ENCODE results near the gene IMMP2L. TPM values are rescaled to one million over a fixed set of nuclear protein-coding genes. Genes with fewer than 3 reads are reported as not detected.

IMMP2L gene
- total and polyA plus RNA-seq, 2 of the 13 experiments (the other 11 are each of a cell fraction or from before 2014, with no cell fraction given) = 7.8 to 16.9 TPM

DNA sequence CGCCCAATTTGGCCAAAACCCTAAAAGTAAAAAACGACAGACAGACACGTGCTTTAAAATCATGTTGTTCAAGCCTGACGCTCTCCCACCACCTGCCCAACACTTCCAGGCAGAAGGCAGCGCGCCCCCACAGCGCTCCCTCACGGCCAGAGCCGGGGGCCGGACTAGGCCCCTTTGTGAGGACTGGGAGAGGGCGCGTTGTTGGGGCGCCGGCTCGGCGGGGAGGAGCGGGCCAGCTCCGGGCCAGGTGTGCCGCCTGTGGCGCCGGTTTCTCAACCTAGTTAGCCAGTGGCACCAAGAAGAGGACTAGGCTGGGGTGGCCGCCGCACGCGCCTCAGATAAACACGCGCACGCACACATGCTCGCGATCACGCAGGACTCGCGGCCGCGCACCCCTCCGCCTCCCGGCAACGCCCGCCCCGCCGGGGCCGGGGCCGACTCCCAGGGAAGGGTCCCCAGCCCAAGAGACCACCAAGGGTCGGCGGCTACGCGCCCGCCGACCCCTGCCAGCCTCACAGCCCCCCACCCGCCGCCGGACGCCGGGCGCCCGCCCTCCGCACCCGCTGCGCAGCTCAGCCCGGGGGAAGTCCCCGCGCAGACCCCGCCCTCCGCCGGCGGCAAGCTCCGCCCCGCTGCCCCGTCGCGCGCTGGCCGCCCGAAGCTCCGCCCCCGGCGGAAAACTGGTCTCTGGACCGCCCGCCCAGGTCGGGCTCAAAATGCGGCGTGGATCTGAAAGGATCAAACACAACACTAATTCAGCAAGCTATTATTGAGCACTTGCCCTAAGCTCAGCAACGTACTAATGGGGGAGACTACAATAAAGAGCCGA, at the start of gene IMMP2L (continued):
- TF ChIP-seq CSRNP2 (CRISPR knock-in tag; conservative IDR thresholded peaks at IDR 0.05; ENCODE audit: low read depth) = no peak
- no peak for TF ChIP-seq GLI4 (CRISPR knock-in tag; IDR thresholded peaks at IDR 0.05; ENCODE audit: borderline replicate concordance)
- peak; percentile 91 for TF ChIP-seq MAX (IDR thresholded peaks at IDR 0.05)
- peak; percentile 41; the same call in 1 of the 2 replicates for TF ChIP-seq ZNF788 (CRISPR knock-in tag; IDR thresholded peaks at IDR 0.05; ENCODE audit: borderline replicate concordance)
- TF ChIP-seq TBX2 (CRISPR knock-in tag; IDR thresholded peaks at IDR 0.05; ENCODE audit: borderline replicate concordance) = peak; percentile 74; the same call in 1 of the 2 replicates
- peak; percentile 26; the same call in 1 of the 2 replicates for TF ChIP-seq SP2 (CRISPR knock-in tag; IDR thresholded peaks at IDR 0.05)
- TF ChIP-seq MAFK (conservative IDR thresholded peaks at IDR 0.05 in 1 of 2, IDR thresholded peaks at IDR 0.05 in 1 of 2; ENCODE audit: low read length in 2 of 2) = no peak
- no peak for TF ChIP-seq HMGA1 (CRISPR knock-in tag; conservative IDR thresholded peaks at IDR 0.05)
- TF ChIP-seq ZNF784 (CRISPR knock-in tag; IDR thresholded peaks at IDR 0.05; ENCODE audit: borderline replicate concordance) = no peak
- TF ChIP-seq ZNF704 (CRISPR knock-in tag; IDR thresholded peaks at IDR 0.05; ENCODE audit: borderline replicate concordance) = 0 out of 2 replicates have a peak, but pooled peaks have one; percentile 70
- TF ChIP-seq KLF13 (CRISPR knock-in tag; IDR thresholded peaks at IDR 0.05) = no peak
- TF ChIP-seq HNF4A (CRISPR knock-in tag; IDR thresholded peaks at IDR 0.05) = peak; percentile 19; the same call in 1 of the 2 replicates
- peak; percentile 47; the same call in 1 of the 2 replicates for TF ChIP-seq ISL2 (CRISPR knock-in tag; IDR thresholded peaks at IDR 0.05)
- no peak for TF ChIP-seq BORCS8-MEF2B (CRISPR knock-in tag; IDR thresholded peaks at IDR 0.05)
- 0 out of 2 replicates have a peak, but pooled peaks have one; percentile 42 for TF ChIP-seq CBX5 (CRISPR knock-in tag; IDR thresholded peaks at IDR 0.05; ENCODE audit: borderline replicate concordance)
- TF ChIP-seq ZBTB42 (CRISPR knock-in tag; IDR thresholded peaks at IDR 0.05) = no peak
- TF ChIP-seq SRY (CRISPR knock-in tag; IDR thresholded peaks at IDR 0.05) = peak; percentile 81
- TF ChIP-seq, protein P1, sequence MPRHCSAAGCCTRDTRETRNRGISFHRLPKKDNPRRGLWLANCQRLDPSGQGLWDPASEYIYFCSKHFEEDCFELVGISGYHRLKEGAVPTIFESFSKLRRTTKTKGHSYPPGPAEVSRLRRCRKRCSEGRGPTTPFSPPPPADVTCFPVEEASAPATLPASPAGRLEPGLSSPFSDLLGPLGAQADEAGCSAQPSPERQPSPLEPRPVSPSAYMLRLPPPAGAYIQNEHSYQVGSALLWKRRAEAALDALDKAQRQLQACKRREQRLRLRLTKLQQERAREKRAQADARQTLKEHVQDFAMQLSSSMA (CRISPR knock-in tag; IDR thresholded peaks at IDR 0.05) = no peak
- TF ChIP-seq ZNF644 (CRISPR knock-in tag; IDR thresholded peaks at IDR 0.05; ENCODE audit: low read depth) = no peak
- 0 out of 2 replicates have a peak, but pooled peaks have one; percentile 84 for TF ChIP-seq IRF1 (CRISPR knock-in tag; IDR thresholded peaks at IDR 0.05; ENCODE audit: low read depth)
- no peak for TF ChIP-seq ZBTB1 (CRISPR knock-in tag; IDR thresholded peaks at IDR 0.05; ENCODE audit: borderline replicate concordance)
- TF ChIP-seq MLX (CRISPR knock-in tag; IDR thresholded peaks at IDR 0.05) = no peak
- peak; percentile 86 for TF ChIP-seq HNRNPLL (IDR thresholded peaks at IDR 0.05; ENCODE audit: low read depth, low read length, poor library complexity, severe bottlenecking)

All from HepG2 (cell line).